Measurements from ENCODE around the gene NEK9. TPM values are rescaled to one million over a fixed set of nuclear protein-coding genes. Genes with fewer than 3 reads are reported as not detected.

The NEK9 gene
- total RNA-seq, 2 experiments from 2014 or later, result 51.8 to 56.4 TPM

GRCh38 chr14:75064205-75064567, 62.7 kb downstream of the NEK9 start:
- intact Hi-C loops (cut with micrococcal nuclease), result loop anchor here (2.0 to 5.0 kb wide), 2 partner anchors 13 to 63 kb away; partner anchors contain the start of genes MLH3 and NEK9
- peaks cover 21% of the 10 kb centered on the region for H3K36me3 Mint-ChIP-seq
- POLR2A ChIA-PET, result interaction anchor here (0.8 to 1.9 kb wide), 4 partner anchors 16 to 182 kb away, joined by 4 to 6 read pairs (median 4); partner anchors contain the start of gene RPS6KL1

GRCh38 chr14:75063491-75064204, 63.2 kb downstream of the NEK9 start, which contains the start of gene ACYP1:
Gene ACYP1 (minus strand): TSS chr14:75064024. CDS start chr14:75063553, 471 bp downstream.
- CTCF ChIA-PET, result interaction anchor here (0.8 to 4.0 kb wide), 9 partner anchors 12 to 203 kb away, joined by 3 to 25 read pairs (median 4); no protein-coding TSS in a partner anchor
- peak; percentile 96 for DNase-seq
- Mint-ChIP-seq H3K27ac (peak within 1 kb of the TSS; percentile 95), H3K4me3 (peak within 1 kb of the TSS; percentile 99), H3K9me3 (no peaks in the 10 kb centered on the region), H3K36me3 (peaks cover 22% of the 10 kb centered on the region), H3K4me1 (ENCODE audit: low read depth) (peaks cover 37% of the 10 kb centered on the region), H3K27me3 (no peaks in the 10 kb centered on the region)
- intact Hi-C loops (cut with micrococcal nuclease), result loop anchor here (2.0 to 5.0 kb wide), 3 partner anchors 13 to 64 kb away; partner anchors contain the start of genes EIF2B2, MLH3 and NEK9
- POLR2A ChIA-PET, result interaction anchor here (0.8 to 1.9 kb wide), 4 partner anchors 17 to 181 kb away, joined by 4 to 6 read pairs (median 4); partner anchors contain the start of gene RPS6KL1

More at GRCh38 chr14:75064205-75064567, 62.7 kb downstream of the NEK9 start:
- Mint-ChIP-seq H3K27me3 (no peaks in the 10 kb centered on the region), H3K9me3 (no peaks in the 10 kb centered on the region), H3K4me3 (peak overlapping the region; percentile 99), H3K27ac (peak overlapping the region; percentile 95), H3K4me1 (ENCODE audit: low read depth) (peaks cover 37% of the 10 kb centered on the region)
- no peak for DNase-seq
- CTCF ChIA-PET, result interaction anchor here (0.8 to 4.0 kb wide), 9 partner anchors 12 to 204 kb away, joined by 3 to 25 read pairs (median 4); no protein-coding TSS in a partner anchor

- Mint-ChIP-seq H3K4me3 (peak overlapping the region; percentile 99), H3K27me3 (no peaks in the 10 kb centered on the region), H3K9me3 (no peaks in the 10 kb centered on the region), H3K4me1 (ENCODE audit: low read depth) (peaks cover 37% of the 10 kb centered on the region), H3K36me3 (peaks cover 22% of the 10 kb centered on the region), H3K27ac (peak overlapping the region; percentile 95)
- peak; percentile 25 for DNase-seq
- ChIA-PET POLR2A (interaction anchor here (1.9 kb wide), 1 partner anchor 140 kb away, joined by 5 read pairs; the partner anchor contains the start of gene RPS6KL1), CTCF (interaction anchor here (0.9 to 4.0 kb wide), 6 partner anchors 17 to 202 kb away, joined by 3 to 25 read pairs (median 6); no protein-coding TSS in a partner anchor)
- intact Hi-C loops (cut with micrococcal nuclease), result loop anchor here (2.0 to 5.0 kb wide), 2 partner anchors 60 to 64 kb away; partner anchors contain the start of genes EIF2B2 and NEK9
These were observed 63.8 kb downstream of the NEK9 start for GRCh38 chr14:75063013-75063412.

GRCh38 chr14:75060420-75060819, 66.4 kb downstream of the NEK9 start:
- DNase-seq, result no peak
- CTCF ChIA-PET, result no interaction called here
- H3K27me3 Mint-ChIP-seq, result no peaks in the 10 kb centered on the region
- no peak overlapping the region for H3K27ac Mint-ChIP-seq
- no peaks in the 10 kb centered on the region for H3K9me3 Mint-ChIP-seq
- H3K4me1 Mint-ChIP-seq (ENCODE audit: low read depth), result peaks cover 43% of the 10 kb centered on the region
- H3K36me3 Mint-ChIP-seq, result peaks cover 35% of the 10 kb centered on the region
- intact Hi-C loops (cut with micrococcal nuclease), result loop anchor here (5.0 kb wide), 1 partner anchor 67 kb away; the partner anchor contains the start of gene NEK9
- no peak overlapping the region for H3K4me3 Mint-ChIP-seq
- POLR2A ChIA-PET, result no interaction called here

GRCh38 chr14:75059642-75060041, 67.2 kb downstream of the NEK9 start:
- H3K9me3 Mint-ChIP-seq, result no peaks in the 10 kb centered on the region
- no peak overlapping the region for H3K27ac Mint-ChIP-seq
- DNase-seq, result no peak
- no peak overlapping the region for H3K4me3 Mint-ChIP-seq
- H3K27me3 Mint-ChIP-seq, result no peaks in the 10 kb centered on the region
- POLR2A ChIA-PET, result no interaction called here
- intact Hi-C loops (cut with micrococcal nuclease), result loop anchor here (5.0 kb wide), 1 partner anchor 68 kb away; the partner anchor contains the start of gene NEK9
- peaks cover 38% of the 10 kb centered on the region for H3K36me3 Mint-ChIP-seq
- CTCF ChIA-PET, result no interaction called here
- H3K4me1 Mint-ChIP-seq (ENCODE audit: low read depth), result peaks cover 43% of the 10 kb centered on the region

- Mint-ChIP-seq H3K36me3 (peaks cover 38% of the 10 kb centered on the region), H3K4me1 (ENCODE audit: low read depth) (peaks cover 41% of the 10 kb centered on the region), H3K27ac (no peak overlapping the region), H3K4me3 (no peak overlapping the region), H3K27me3 (no peaks in the 10 kb centered on the region), H3K9me3 (no peaks in the 10 kb centered on the region)
- no peak for DNase-seq
- POLR2A ChIA-PET, result no interaction called here
- intact Hi-C loops (cut with micrococcal nuclease), result no loop called here
- CTCF ChIA-PET, result no interaction called here
These were observed 72.4 kb downstream of the NEK9 start for GRCh38 chr14:75054421-75054820.

GRCh38 chr14:75053396-75054291, 73.2 kb downstream of the NEK9 start:
- H3K27me3 Mint-ChIP-seq, result no peaks in the 10 kb centered on the region
- CTCF ChIA-PET, result no interaction called here
- H3K4me3 Mint-ChIP-seq, result no peak overlapping the region
- peaks cover 45% of the 10 kb centered on the region for H3K4me1 Mint-ChIP-seq (ENCODE audit: low read depth)
- intact Hi-C loops (cut with micrococcal nuclease), result no loop called here
- POLR2A ChIA-PET, result no interaction called here
- DNase-seq, result no peak
- H3K9me3 Mint-ChIP-seq, result no peaks in the 10 kb centered on the region
- no peak overlapping the region for H3K27ac Mint-ChIP-seq
- peaks cover 37% of the 10 kb centered on the region for H3K36me3 Mint-ChIP-seq

GRCh38 chr14:75051556-75051899, 75.3 kb downstream of the NEK9 start:
- no peaks in the 10 kb centered on the region for H3K9me3 Mint-ChIP-seq
- intact Hi-C loops (cut with micrococcal nuclease), result loop anchor here (2.0 kb wide), 1 partner anchor 13 kb away; the partner anchor contains the start of gene ACYP1
- H3K4me1 Mint-ChIP-seq (ENCODE audit: low read depth), result peaks cover 66% of the 10 kb centered on the region
- peaks cover 38% of the 10 kb centered on the region for H3K36me3 Mint-ChIP-seq
- no peak for DNase-seq
- CTCF ChIA-PET, result interaction anchor here (0.6 to 2.4 kb wide), 4 partner anchors 13 to 146 kb away, joined by 3 to 7 read pairs (median 4); partner anchors contain the start of gene ACYP1
- H3K4me3 Mint-ChIP-seq, result peak overlapping the region; percentile 92
- H3K27me3 Mint-ChIP-seq, result no peaks in the 10 kb centered on the region
- peak overlapping the region; percentile 86 for H3K27ac Mint-ChIP-seq
- POLR2A ChIA-PET, result no interaction called here

- DNase-seq, result peak; percentile 82
- H3K4me1 Mint-ChIP-seq (ENCODE audit: low read depth), result peaks cover 70% of the 10 kb centered on the region
- H3K36me3 Mint-ChIP-seq, result peaks cover 40% of the 10 kb centered on the region
- POLR2A ChIA-PET, result no interaction called here
- intact Hi-C loops (cut with micrococcal nuclease), result loop anchor here (2.0 kb wide), 1 partner anchor 14 kb away; the partner anchor contains the start of gene ACYP1
- no peaks in the 10 kb centered on the region for H3K27me3 Mint-ChIP-seq
- H3K9me3 Mint-ChIP-seq, result no peaks in the 10 kb centered on the region
- peak within 1 kb of the TSS; percentile 86 for H3K27ac Mint-ChIP-seq
- H3K4me3 Mint-ChIP-seq, result peak within 1 kb of the TSS; percentile 92
- CTCF ChIA-PET, result interaction anchor here (0.5 to 2.4 kb wide), 4 partner anchors 29 to 288 kb away, joined by 3 to 7 read pairs (median 3); no protein-coding TSS in a partner anchor
These were observed 75.8 kb downstream of the NEK9 start, which contains the start of gene MLH3 for GRCh38 chr14:75050852-75051555. Gene MLH3 (minus strand): TSS chr14:75051467. CDS start chr14:75049655, 1,812 bp downstream.

- H3K4me1 Mint-ChIP-seq (ENCODE audit: low read depth), result peaks cover 73% of the 10 kb centered on the region
- DNase-seq, result no peak
- peaks cover 31% of the 10 kb centered on the region for H3K36me3 Mint-ChIP-seq
- peak overlapping the region; percentile 75 for H3K4me3 Mint-ChIP-seq
- H3K9me3 Mint-ChIP-seq, result no peaks in the 10 kb centered on the region
- H3K27ac Mint-ChIP-seq, result no peak overlapping the region
- intact Hi-C loops (cut with micrococcal nuclease), result loop anchor here (2.0 kb wide), 1 partner anchor 15 kb away; the partner anchor contains the start of gene ACYP1
- POLR2A ChIA-PET, result no interaction called here
- H3K27me3 Mint-ChIP-seq, result no peaks in the 10 kb centered on the region
- CTCF ChIA-PET, result interaction anchor here (2.4 kb wide), 1 partner anchor 104 kb away, joined by 7 read pairs; no protein-coding TSS in a partner anchor
These were observed 77.1 kb downstream of the NEK9 start for GRCh38 chr14:75049731-75050201.

GRCh38 chr14:75049136-75049535, 77.7 kb downstream of the NEK9 start:
- Mint-ChIP-seq H3K27me3 (no peaks in the 10 kb centered on the region), H3K27ac (no peak overlapping the region), H3K4me3 (no peak overlapping the region), H3K9me3 (no peaks in the 10 kb centered on the region), H3K36me3 (peaks cover 30% of the 10 kb centered on the region), H3K4me1 (ENCODE audit: low read depth) (peaks cover 78% of the 10 kb centered on the region)
- ChIA-PET CTCF (interaction anchor here (1.5 to 1.7 kb wide), 2 partner anchors 40 to 189 kb away, joined by 6 to 7 read pairs; no protein-coding TSS in a partner anchor), POLR2A (interaction anchor here (0.5 kb wide), 1 partner anchor 286 kb away, joined by 4 read pairs; no protein-coding TSS in a partner anchor)
- intact Hi-C loops (cut with micrococcal nuclease), result no loop called here
- DNase-seq, result no peak

Measured in activated CD4-positive, alpha-beta memory T cell treated with anti-CD3 and anti-CD28 coated beads for 36 hours (primary cell).